Dermis blood vessel endothelial cell (primary cell): ENCODE data around the gene SAMD4B. TPM values are rescaled to one million over a fixed set of nuclear protein-coding genes. Genes with fewer than 3 reads are reported as not detected.
A peak's percentile ranks its signal among the peaks of the same experiment; 100 is the strongest.

Experiments used
- DNase-seq: peaks from one replicate; pipeline ENCODE4 v3.0.0; 2010
- total RNA-seq: library from RNA; depleted of rRNA; stranded (reverse); fragments of >200 nt; gene quantifications from 2 replicates; pipeline ENCODE4 v1.2.3, GENCODE V29; 2014

The SAMD4B gene
- total RNA-seq, 1 donor from 2014 or later, result 32.2 TPM

GRCh38 chr19:39428283-39429112, 86.3 kb downstream of the SAMD4B start:
- peak; percentile 88 for DNase-seq

GRCh38 chr19:39430675-39431593, 88.7 kb downstream of the SAMD4B start:
- DNase-seq, result peak; percentile 100

GRCh38 chr19:39432677-39433025, 90.4 kb downstream of the SAMD4B start:
- no peak for DNase-seq

GRCh38 chr19:39433480-39434079, 91.4 kb downstream of the SAMD4B start:
- DNase-seq, result no peak

GRCh38 chr19:39434123-39435076, 92.2 kb downstream of the SAMD4B start:
- no peak for DNase-seq

Other genes starting within 250 kb of the SAMD4B start
- 5.8 and 17.4 TPM in 2 replicates for gene PAK4, start 216.6 kb upstream of the SAMD4B start, total RNA-seq
- not detected in 2 replicates for gene NCCRP1, start 145.5 kb upstream of the SAMD4B start, total RNA-seq
- gene SYCN, start 138.2 kb upstream of the SAMD4B start, total RNA-seq, result not detected in 2 replicates
- not detected in 2 replicates for gene IFNL3, start 97.4 kb upstream of the SAMD4B start, total RNA-seq
- gene IFNL4, start 93.6 kb upstream of the SAMD4B start, total RNA-seq, result 0.05 TPM in 1 of 2 replicates, not detected in the other
- not detected in 2 replicates for gene IFNL2, start 74.0 kb upstream of the SAMD4B start, total RNA-seq
- gene IFNL1, start 46.0 kb upstream of the SAMD4B start, total RNA-seq, result not detected in 2 replicates
- 0.51 and 0.84 TPM in 2 replicates for gene LRFN1, start 21.6 kb upstream of the SAMD4B start, total RNA-seq
- gene GMFG, start 6.4 kb upstream of the SAMD4B start, total RNA-seq, result 89.9 and 196 TPM in 2 replicates
- gene PAF1, start 48.7 kb downstream of the SAMD4B start, total RNA-seq, result 29.5 and 34.2 TPM in 2 replicates
- gene MED29, start 49.0 kb downstream of the SAMD4B start, total RNA-seq, result 10.7 and 22.5 TPM in 2 replicates
- 1.0 and 2.4 TPM in 2 replicates for gene ZFP36, start 64.4 kb downstream of the SAMD4B start, total RNA-seq
- 13.6 and 22.1 TPM in 2 replicates for gene PLEKHG2, start 70.2 kb downstream of the SAMD4B start, total RNA-seq
- 49.0 and 115 TPM in 2 replicates for gene RPS16, start 93.5 kb downstream of the SAMD4B start, total RNA-seq
- 35.4 and 67.2 TPM in 2 replicates for gene SUPT5H, start 103.2 kb downstream of the SAMD4B start, total RNA-seq
- 66.5 and 67.9 TPM in 2 replicates for gene TIMM50, start 138.4 kb downstream of the SAMD4B start, total RNA-seq
- gene DLL3, start 156.5 kb downstream of the SAMD4B start, total RNA-seq, result 0.17 and 0.28 TPM in 2 replicates
- not detected in 2 replicates for gene SELENOV, start 172.7 kb downstream of the SAMD4B start, total RNA-seq
- gene EID2B, start 190.4 kb downstream of the SAMD4B start, total RNA-seq, result 2.2 and 2.7 TPM in 2 replicates
- 16.2 and 17.8 TPM in 2 replicates for gene EID2, start 197.7 kb downstream of the SAMD4B start, total RNA-seq